Left lung (tissue), 10 donors: ENCODE measurements around the gene KLC4. TPM values are rescaled to one million over a fixed set of nuclear protein-coding genes. Genes with fewer than 3 reads are reported as not detected.

Experiments used
- ATAC-seq: fragments of 200-7000 bp; cut with Tn5 transposase; one replicate; pipeline ENCODE4 v1.9.1; 2020; ENCODE audit warnings: moderate library complexity
- DNase-seq, 4 donors: peaks; one replicate each; pipeline ENCODE4 v3.0.0-alpha.2; 2013 to 2020
- H3K27ac ChIP-seq, 2 donors: fragments of 200-600 bp; sonication (generic) in 1 of 2; one replicate each; pipeline versions ENCODE4 v1.5.0 to v1.8.0; 2020 to 2021
- H3K27me3 ChIP-seq, 2 donors: fragments of 200-600 bp; sonication (generic) in 1 of 2; one replicate each; pipeline versions ENCODE4 v1.5.0 to v1.8.0; 2020 to 2021
- H3K36me3 ChIP-seq, 2 donors: fragments of 200-600 bp; sonication (generic) in 1 of 2; one replicate each; pipeline versions ENCODE4 v1.5.0 to v1.8.0; 2020 to 2021
- H3K4me1 ChIP-seq, 2 donors: fragments of 200-600 bp; one replicate each; pipeline ENCODE4 v1.8.0; 2021
- H3K4me3 ChIP-seq, 2 donors: fragments of 200-600 bp; sonication (generic) in 1 of 2; one replicate each; pipeline versions ENCODE4 v1.5.0 to v1.8.0; 2020 to 2021; ENCODE audit warnings: mild to moderate bottlenecking in 1 of 2
- H3K9me3 ChIP-seq, 2 donors: fragments of 200-600 bp; sonication (generic) in 1 of 2; one replicate each; pipeline versions ENCODE4 v1.5.0 to v1.8.0; 2020 to 2021
- intact Hi-C, 2 donors: fragments of 100-400 bp; cut with DNase I; formaldehyde crosslinking; loops; one replicate each; pipeline versions ENCODE4 v1.11.2 to v1.14.2; 2022
- polyA plus RNA-seq, 6 donors: library from polyadenylated mRNA; unstranded; fragments of 120-200 nt; gene quantifications; one replicate each; pipeline ENCODE4 v1.2.1, GENCODE V29; 2013; ENCODE audit not compliant: insufficient read length in 6 of 6
- total RNA-seq, 2 donors: library from RNA; stranded (reverse); fragmentation: NEBNext Ultra II Directional; extraction: Animal tissue kit (Norgen Biotek cat#: 25700); gene quantifications; one replicate each; pipeline ENCODE4 v1.2.1, GENCODE V29; 2021
- TF ChIP-seq, protein P1 (sequence below), 2 donors: fragments of 200-600 bp; sonication (generic) in 1 of 2; IDR thresholded peaks; one replicate each; pipeline versions ENCODE4 v1.5.0 to v1.8.0; 2021; ENCODE audit warnings: antibody characterized with exemption in 2 of 2
- donor health status: DM: no; HTN: yes; CAD: no.
- donor health status: DM: no; HTN: no; CAD: no.

The KLC4 gene
- total and polyA plus RNA-seq, 8 donors: 20.2 to 55.6 (median 51.3) TPM

DNA sequence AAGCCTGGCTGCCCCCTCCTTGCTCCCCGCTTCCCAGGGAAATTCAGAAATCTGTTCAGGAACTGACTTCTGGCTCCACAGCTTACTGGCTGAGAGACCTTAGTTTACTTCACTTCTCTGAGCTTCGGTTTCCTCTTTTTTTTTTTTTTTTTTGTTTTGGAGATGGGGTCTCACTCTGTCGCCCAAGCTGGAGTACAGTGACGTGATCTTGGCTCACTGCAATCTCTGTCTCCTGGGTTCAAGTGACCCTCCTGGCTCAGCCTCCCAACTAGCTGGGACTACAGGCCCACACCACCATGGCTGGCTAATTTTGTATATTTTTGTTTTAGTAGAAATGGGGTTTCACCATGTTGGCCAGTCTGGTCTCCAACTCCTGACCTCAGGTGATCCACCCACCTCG, 31.6 kb downstream of the KLC4 start:
- TF ChIP-seq, protein P1, sequence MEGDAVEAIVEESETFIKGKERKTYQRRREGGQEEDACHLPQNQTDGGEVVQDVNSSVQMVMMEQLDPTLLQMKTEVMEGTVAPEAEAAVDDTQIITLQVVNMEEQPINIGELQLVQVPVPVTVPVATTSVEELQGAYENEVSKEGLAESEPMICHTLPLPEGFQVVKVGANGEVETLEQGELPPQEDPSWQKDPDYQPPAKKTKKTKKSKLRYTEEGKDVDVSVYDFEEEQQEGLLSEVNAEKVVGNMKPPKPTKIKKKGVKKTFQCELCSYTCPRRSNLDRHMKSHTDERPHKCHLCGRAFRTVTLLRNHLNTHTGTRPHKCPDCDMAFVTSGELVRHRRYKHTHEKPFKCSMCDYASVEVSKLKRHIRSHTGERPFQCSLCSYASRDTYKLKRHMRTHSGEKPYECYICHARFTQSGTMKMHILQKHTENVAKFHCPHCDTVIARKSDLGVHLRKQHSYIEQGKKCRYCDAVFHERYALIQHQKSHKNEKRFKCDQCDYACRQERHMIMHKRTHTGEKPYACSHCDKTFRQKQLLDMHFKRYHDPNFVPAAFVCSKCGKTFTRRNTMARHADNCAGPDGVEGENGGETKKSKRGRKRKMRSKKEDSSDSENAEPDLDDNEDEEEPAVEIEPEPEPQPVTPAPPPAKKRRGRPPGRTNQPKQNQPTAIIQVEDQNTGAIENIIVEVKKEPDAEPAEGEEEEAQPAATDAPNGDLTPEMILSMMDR (IDR thresholded peaks at IDR 0.05): no peak
- DNase-seq (no peak), ATAC-seq (no peak)
- peak overlapping the region; percentile 67 to 79 for H3K27ac ChIP-seq
- no peaks in the 10 kb centered on the region for H3K9me3 ChIP-seq
- H3K4me3 ChIP-seq: no peak overlapping the region
- peaks cover 23 to 27% of the 10 kb centered on the region in 2 donors for H3K4me1 ChIP-seq
- H3K27me3 ChIP-seq: no peaks in the 10 kb centered on the region
- no peaks in the 10 kb centered on the region for H3K36me3 ChIP-seq
- intact Hi-C loops: no loop called here

GRCh38 chr6:43091436-43091991, 32.1 kb downstream of the KLC4 start:
- DNase-seq (no peak), ATAC-seq (no peak)
- no peaks in the 10 kb centered on the region for H3K36me3 ChIP-seq
- no peaks in the 10 kb centered on the region for H3K27me3 ChIP-seq
- no peak overlapping the region for H3K4me3 ChIP-seq
- H3K27ac ChIP-seq: peak overlapping the region; percentile 67 to 79
- intact Hi-C loops: no loop called here
- H3K4me1 ChIP-seq: peaks cover 23 to 30% of the 10 kb centered on the region in 2 donors
- TF ChIP-seq, protein P1 (IDR thresholded peaks at IDR 0.05): no peak
- H3K9me3 ChIP-seq: no peaks in the 10 kb centered on the region

DNA sequence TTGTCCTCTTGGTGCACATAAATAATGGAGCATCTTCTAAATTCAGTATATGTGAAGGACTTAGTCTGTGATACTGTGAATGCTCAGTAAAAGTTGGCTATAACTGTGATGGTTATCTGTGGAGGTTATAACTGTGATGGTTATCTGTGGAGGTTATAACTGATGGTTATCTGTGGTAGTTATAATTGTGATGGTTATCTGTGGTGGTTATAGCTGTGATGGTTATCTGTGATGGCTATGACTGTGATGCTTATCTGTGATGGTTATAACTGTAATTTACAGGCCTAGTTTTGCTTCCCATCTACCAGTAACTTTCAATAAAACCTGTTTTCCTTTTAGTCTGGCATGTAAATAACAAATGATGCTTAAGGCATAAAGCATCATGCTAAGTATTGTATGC, 33.2 kb downstream of the KLC4 start:
- ATAC-seq: no peak
- peaks cover 30 to 36% of the 10 kb centered on the region in 2 donors for H3K4me1 ChIP-seq
- intact Hi-C loops: no loop called here

GRCh38 chr6:43093436-43094289, 34.2 kb downstream of the KLC4 start:
- TF ChIP-seq, protein P1 (IDR thresholded peaks at IDR 0.05): no peak
- DNase-seq (peak in 1 of 4 donors; percentile 39), ATAC-seq (peak; percentile 28)
- Histone ChIP-seq H3K4me3 (peak overlapping the region in 1 of 2 donors; percentile 21), H3K4me1 (peaks cover 27 to 40% of the 10 kb centered on the region in 2 donors), H3K36me3 (no peaks in the 10 kb centered on the region), H3K27ac (peak overlapping the region; percentile 34 to 63), H3K9me3 (no peaks in the 10 kb centered on the region), H3K27me3 (no peaks in the 10 kb centered on the region)
- intact Hi-C loops: no loop called here

More for the DNA sequence above, 33.2 kb downstream of the KLC4 start:
- DNase-seq: no peak
- no peaks in the 10 kb centered on the region for H3K9me3 ChIP-seq
- peak overlapping the region in 1 of 2 donors; percentile 54 for H3K27ac ChIP-seq
- TF ChIP-seq, protein P1 (IDR thresholded peaks at IDR 0.05): no peak
- no peaks in the 10 kb centered on the region for H3K27me3 ChIP-seq
- no peaks in the 10 kb centered on the region for H3K36me3 ChIP-seq
- H3K4me3 ChIP-seq: no peak overlapping the region

- peaks cover 15 to 38% of the 10 kb centered on the region in 2 donors for H3K4me1 ChIP-seq
- H3K27ac ChIP-seq: peak overlapping the region; percentile 67 to 85
- DNase-seq: no peak
- no peaks in the 10 kb centered on the region for H3K27me3 ChIP-seq
- ATAC-seq: peak; percentile 6
- H3K4me3 ChIP-seq: no peak overlapping the region
- intact Hi-C loops: no loop called here
- TF ChIP-seq, protein P1 (IDR thresholded peaks at IDR 0.05): no peak
- no peaks in the 10 kb centered on the region for H3K9me3 ChIP-seq
- H3K36me3 ChIP-seq: no peaks in the 10 kb centered on the region
Observed at GRCh38 chr6:43095939-43096338, 36.5 kb downstream of the KLC4 start.
